ENCODE results near the gene SPRYD4. TPM values are rescaled to one million over a fixed set of nuclear protein-coding genes. Genes with fewer than 3 reads are reported as not detected.

SPRYD4 gene
- total RNA-seq, result 1.1 and 1.3 TPM in 2 replicates

DNA sequence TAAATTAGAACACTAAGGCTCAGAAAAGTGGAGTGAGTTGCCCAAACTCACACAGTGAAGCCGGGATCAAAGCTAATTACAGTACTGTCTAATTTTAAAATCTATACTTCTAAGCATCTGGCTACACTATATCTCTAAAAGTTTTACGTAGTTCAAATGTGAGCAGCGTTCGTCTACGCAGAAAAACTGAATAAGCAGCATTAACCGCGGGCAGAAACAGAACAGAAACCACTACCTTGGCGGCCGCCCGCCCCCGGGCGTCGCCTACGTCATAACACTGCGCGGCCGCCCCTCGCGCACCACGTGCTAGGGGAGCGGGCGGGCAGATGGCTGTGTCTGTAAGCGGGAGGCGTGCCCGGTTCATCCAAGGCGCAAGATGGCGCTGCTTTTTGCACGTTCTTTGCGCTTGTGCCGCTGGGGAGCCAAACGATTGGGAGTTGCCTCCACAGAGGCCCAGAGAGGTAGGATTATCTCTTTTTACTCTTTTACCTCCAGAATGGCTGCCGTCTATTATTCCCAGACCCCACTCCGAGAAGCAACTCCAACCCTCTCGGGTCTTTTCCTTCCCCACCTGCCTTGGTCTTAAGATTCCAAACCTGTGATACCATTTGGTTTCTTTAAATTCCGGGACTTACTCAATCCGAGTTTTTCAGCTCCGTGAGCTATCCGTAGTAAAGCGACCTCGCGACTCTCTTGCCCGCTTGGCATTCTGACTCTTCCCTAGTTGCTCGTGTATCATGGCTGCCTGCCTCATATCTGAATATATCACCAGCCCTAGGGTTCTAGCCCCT, at the start of gene SPRYD4:
Gene SPRYD4, plus strand, starts transcription at position 363 of the 791 bp plus-strand sequence. Its CDS starts 14 bp downstream, at position 377.
- no peak for FAIRE-seq
- Histone ChIP-seq H3K36me3 (ENCODE audit: control insufficient read depth, insufficient read depth, low read length) (peaks cover 6% of the 10 kb centered on the region), H3K27me3 (ENCODE audit: control insufficient read depth, insufficient read depth, low read length) (no peaks in the 10 kb centered on the region), H3K4me3 (ENCODE audit: low read depth, low read length) (peak within 1 kb of the TSS; percentile 75)
- DNase-seq (ENCODE audit: low read depth), result peak; percentile 80
- peak; percentile 31 for TF ChIP-seq CTCF (IDR thresholded peaks at IDR 0.05; ENCODE audit: insufficient read depth, low read length, severe bottlenecking)

GRCh38 chr12:56420411-56420810, 48.0 kb upstream of the SPRYD4 start:
- Histone ChIP-seq H3K27me3 (ENCODE audit: control insufficient read depth, insufficient read depth, low read length) (no peaks in the 10 kb centered on the region), H3K36me3 (ENCODE audit: control insufficient read depth, insufficient read depth, low read length) (peaks cover 6% of the 10 kb centered on the region), H3K4me3 (ENCODE audit: low read depth, low read length) (no peak overlapping the region)
- TF ChIP-seq CTCF (IDR thresholded peaks at IDR 0.05; ENCODE audit: insufficient read depth, low read length, severe bottlenecking), result no peak
- no peak for FAIRE-seq
- DNase-seq (ENCODE audit: low read depth), result no peak

DNA sequence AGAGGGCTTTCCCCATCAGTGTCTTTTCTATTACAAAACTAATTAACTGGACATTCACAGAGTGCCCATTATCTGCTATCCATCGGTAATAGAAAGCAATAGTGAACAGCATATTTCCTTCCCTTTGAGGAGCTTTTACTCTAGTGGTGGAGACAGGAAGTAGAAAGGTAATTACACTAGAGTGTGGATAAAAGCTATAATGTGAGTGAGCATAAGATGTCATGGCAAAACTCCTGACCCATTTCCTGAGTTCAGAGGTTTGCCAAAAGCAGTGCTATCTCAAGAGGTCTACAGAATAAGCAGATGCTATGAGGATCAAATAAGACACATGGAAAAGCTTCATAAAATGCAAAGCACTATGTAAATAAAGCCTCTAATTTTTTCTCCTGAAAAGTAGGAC, 43.2 kb upstream of the SPRYD4 start:
- no peak for TF ChIP-seq CTCF (IDR thresholded peaks at IDR 0.05; ENCODE audit: insufficient read depth, low read length, severe bottlenecking)
- Histone ChIP-seq H3K36me3 (ENCODE audit: control insufficient read depth, insufficient read depth, low read length) (peaks cover 9% of the 10 kb centered on the region), H3K4me3 (ENCODE audit: low read depth, low read length) (no peak overlapping the region), H3K27me3 (ENCODE audit: control insufficient read depth, insufficient read depth, low read length) (no peaks in the 10 kb centered on the region)
- DNase-seq (ENCODE audit: low read depth) (no peak), FAIRE-seq (no peak)

- no peak for TF ChIP-seq CTCF (IDR thresholded peaks at IDR 0.05; ENCODE audit: insufficient read depth, low read length, severe bottlenecking)
- H3K4me3 ChIP-seq (ENCODE audit: low read depth, low read length), result no peak overlapping the region
- H3K36me3 ChIP-seq (ENCODE audit: control insufficient read depth, insufficient read depth, low read length), result peaks cover 8% of the 10 kb centered on the region
- DNase-seq (ENCODE audit: low read depth) (no peak), FAIRE-seq (no peak)
- H3K27me3 ChIP-seq (ENCODE audit: control insufficient read depth, insufficient read depth, low read length), result no peaks in the 10 kb centered on the region
Observed at GRCh38 chr12:56425940-56426438, 42.4 kb upstream of the SPRYD4 start.

DNA sequence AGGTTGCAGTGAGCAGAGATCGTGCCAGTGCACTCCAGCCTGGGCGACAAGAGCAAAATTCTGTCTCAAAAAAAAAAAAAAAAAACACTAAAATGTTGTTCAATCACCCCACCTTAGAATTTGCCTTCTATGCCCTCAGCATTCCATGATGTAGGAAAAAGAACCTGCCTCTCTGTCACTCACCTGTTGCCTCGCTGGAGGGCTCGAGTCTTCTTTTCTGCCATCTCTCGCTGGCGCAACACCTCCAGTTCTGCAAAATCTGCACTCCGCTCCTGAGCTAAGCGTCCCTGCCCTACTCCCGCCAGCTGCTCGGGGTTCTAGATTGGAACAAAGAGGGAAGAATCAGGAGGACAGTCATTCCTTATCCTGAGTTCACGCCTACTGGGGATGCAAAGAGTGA, 37.1 kb upstream of the SPRYD4 start:
- TF ChIP-seq CTCF (IDR thresholded peaks at IDR 0.05; ENCODE audit: insufficient read depth, low read length, severe bottlenecking), result no peak
- DNase-seq (ENCODE audit: low read depth) (no peak), FAIRE-seq (no peak)
- Histone ChIP-seq H3K36me3 (ENCODE audit: control insufficient read depth, insufficient read depth, low read length) (peaks cover 4% of the 10 kb centered on the region), H3K4me3 (ENCODE audit: low read depth, low read length) (no peak overlapping the region), H3K27me3 (ENCODE audit: control insufficient read depth, insufficient read depth, low read length) (no peaks in the 10 kb centered on the region)

All from bronchial epithelial cell (primary cell).